IgD-negative memory B cell (primary cell): Measurements from ENCODE around the gene BCAS4. TPM values are rescaled to one million over a fixed set of nuclear protein-coding genes. Genes with fewer than 3 reads are reported as not detected.

Experiments
- H3K27ac Mint-ChIP-seq, 3 donors: one replicate each; pipeline ENCODE4 v1.8.0; 2020 to 2022; ENCODE audit warnings: mild to moderate bottlenecking in 3 of 3, mixed read lengths in 3 of 3, moderate library complexity in 1 of 3
- H3K27me3 Mint-ChIP-seq: one replicate; pipeline ENCODE4 v1.8.0; 2021; ENCODE audit warnings: mixed read lengths
- H3K36me3 Mint-ChIP-seq: one replicate; pipeline ENCODE4 v1.8.0; 2020; ENCODE audit warnings: mild to moderate bottlenecking, mixed read lengths
- H3K4me1 Mint-ChIP-seq, 3 donors: one replicate each; pipeline ENCODE4 v1.8.0; 2020 to 2022; ENCODE audit warnings: mixed read lengths in 3 of 3, mild to moderate bottlenecking in 1 of 3
- H3K4me3 Mint-ChIP-seq, 4 donors: one replicate each; pipeline ENCODE4 v1.8.0; 2020 to 2022; ENCODE audit warnings: mild to moderate bottlenecking in 4 of 4, mixed read lengths in 4 of 4, moderate library complexity in 3 of 4
- H3K9me3 Mint-ChIP-seq, 3 donors: one replicate each; pipeline ENCODE4 v1.8.0; 2020 to 2021; ENCODE audit warnings: mixed read lengths in 3 of 3, mild to moderate bottlenecking in 1 of 3
- polyA plus RNA-seq: library from polyadenylated mRNA; unstranded; fragments of 300-500 nt; fragmentation: Illumina TruSeq; gene quantifications from one replicate; pipeline ENCODE4 v1.2.3, GENCODE V29; 2021

The BCAS4 gene, protein sequence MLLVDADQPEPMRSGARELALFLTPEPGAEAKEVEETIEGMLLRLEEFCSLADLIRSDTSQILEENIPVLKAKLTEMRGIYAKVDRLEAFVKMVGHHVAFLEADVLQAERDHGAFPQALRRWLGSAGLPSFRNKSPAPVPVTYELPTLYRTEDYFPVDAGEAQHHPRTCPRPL
- 118 TPM for polyA plus RNA-seq

DNA sequence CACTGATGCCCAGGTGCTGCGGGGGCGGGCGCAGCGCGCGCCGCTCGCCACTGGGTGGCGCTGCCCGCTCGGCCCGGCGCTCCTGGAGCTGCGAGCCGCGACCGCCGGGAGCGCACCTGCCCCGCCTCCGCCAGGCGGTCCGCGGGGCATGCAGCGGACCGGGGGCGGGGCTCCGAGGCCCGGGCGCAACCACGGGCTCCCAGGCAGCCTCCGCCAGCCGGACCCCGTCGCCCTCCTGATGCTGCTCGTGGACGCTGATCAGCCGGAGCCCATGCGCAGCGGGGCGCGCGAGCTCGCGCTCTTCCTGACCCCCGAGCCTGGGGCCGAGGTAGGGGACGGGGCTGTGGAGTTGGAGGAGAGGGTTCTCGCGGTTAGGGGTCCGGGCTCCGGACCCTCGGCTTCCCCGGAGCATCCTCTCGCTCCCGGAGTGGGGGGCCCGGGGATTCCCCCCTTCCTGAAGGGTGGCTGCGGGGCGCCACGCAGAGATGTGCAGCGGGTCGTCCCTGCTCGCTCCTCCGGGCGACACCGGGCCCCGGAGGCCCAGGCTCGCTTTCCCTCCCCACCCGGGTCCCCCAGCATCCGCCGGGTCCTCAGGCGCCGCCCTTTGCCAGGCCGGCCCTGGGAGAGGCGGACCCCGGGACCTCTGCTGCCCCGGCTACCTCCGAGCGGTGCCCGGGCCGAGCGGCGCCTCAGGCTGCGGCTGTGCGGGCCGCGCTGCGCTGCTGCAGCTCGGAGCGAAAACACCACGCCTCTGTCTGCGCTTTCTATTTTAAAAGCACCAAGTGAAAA, at the start of gene BCAS4:
Gene BCAS4 (plus strand): TSS at position 216 of the 789 bp plus-strand sequence. CDS start 23 bp downstream, at position 239.
- Mint-ChIP-seq H3K9me3 (no peaks in the 10 kb centered on the region), H3K4me1 (peaks cover 22 to 28% (median 26%) of the 10 kb centered on the region in 3 donors), H3K4me3 (peak within 1 kb of the TSS; percentile 92 to 99 (median 95)), H3K27ac (peak within 1 kb of the TSS; percentile 88 to 97 (median 94)), H3K36me3 (peaks cover 1% of the 10 kb centered on the region), H3K27me3 (peaks cover 2% of the 10 kb centered on the region)

DNA sequence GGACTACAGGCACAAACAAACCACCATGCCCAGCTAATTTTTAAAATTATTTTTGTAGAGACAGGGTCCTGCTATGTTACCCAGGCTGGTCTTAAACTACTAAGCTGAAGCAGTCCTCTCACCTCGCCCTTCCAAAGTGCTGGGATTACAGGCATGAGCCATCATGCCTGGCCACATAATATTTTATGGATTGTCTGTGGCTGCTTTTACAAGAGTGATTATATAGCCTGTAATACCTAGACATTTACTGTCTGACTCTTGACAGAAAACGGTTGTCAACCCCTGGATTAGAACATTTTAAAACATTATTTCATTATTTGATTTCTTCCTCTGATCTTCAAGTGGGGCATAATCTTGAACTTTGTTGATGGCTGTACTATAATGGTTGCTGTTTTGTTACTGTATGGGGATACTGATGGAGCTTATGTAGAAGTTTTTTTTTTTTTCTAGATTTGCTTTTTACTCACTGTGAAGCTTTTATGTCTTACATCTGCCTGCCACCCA, 49.2 kb upstream of the BCAS4 start:
- peaks cover 2 to 14% (median 8%) of the 10 kb centered on the region in 3 donors for H3K4me1 Mint-ChIP-seq
- peaks cover 2% of the 10 kb centered on the region for H3K36me3 Mint-ChIP-seq
- H3K4me3 Mint-ChIP-seq = no peak overlapping the region
- peak overlapping the region in 1 of 3 donors; percentile 73 for H3K27ac Mint-ChIP-seq
- H3K27me3 Mint-ChIP-seq = no peaks in the 10 kb centered on the region
- no peaks in the 10 kb centered on the region for H3K9me3 Mint-ChIP-seq

DNA sequence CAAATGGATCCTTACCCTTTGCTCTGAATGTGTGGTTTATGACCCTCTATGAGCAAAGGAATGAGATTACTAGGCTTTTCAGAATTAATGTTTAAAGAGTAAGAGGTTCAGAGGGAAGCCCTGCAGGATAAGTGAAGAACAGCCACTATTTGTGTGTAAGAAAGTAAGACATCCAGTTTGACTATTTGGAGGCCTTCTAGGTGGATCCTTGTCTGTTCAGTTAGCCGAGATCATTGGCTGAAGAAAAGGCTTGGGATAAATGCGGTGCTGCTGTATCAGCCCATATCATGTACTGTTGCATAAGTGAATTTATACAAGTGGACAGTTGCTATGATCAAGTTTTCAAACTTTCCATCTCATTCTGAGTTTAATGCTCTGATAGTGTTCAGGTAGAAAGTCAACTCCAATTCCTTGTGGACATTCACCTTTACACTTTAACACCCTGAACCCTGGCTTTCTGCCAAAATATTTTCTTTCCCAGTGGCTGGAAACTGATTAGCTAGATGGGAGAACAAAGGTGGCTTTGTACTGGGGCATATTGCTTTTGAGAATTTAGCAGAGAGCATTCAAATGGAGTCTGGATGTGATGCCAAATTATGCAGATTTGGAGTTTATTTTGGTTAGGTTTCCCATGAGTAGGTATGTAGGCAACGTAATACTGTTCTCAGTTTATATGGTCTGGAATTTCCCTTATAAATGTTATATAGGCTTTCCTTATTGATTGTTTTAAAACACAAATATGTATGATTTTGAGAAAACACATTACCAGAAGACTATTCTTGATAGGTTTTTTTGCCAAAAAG, 48.5 kb upstream of the BCAS4 start:
- H3K4me3 Mint-ChIP-seq = no peak overlapping the region
- peak overlapping the region in 2 of 3 donors; percentile 62 to 73 for H3K27ac Mint-ChIP-seq
- H3K27me3 Mint-ChIP-seq = no peaks in the 10 kb centered on the region
- no peaks in the 10 kb centered on the region for H3K36me3 Mint-ChIP-seq
- no peaks in the 10 kb centered on the region for H3K9me3 Mint-ChIP-seq
- H3K4me1 Mint-ChIP-seq = peaks cover 2 to 14% (median 6%) of the 10 kb centered on the region in 3 donors

DNA sequence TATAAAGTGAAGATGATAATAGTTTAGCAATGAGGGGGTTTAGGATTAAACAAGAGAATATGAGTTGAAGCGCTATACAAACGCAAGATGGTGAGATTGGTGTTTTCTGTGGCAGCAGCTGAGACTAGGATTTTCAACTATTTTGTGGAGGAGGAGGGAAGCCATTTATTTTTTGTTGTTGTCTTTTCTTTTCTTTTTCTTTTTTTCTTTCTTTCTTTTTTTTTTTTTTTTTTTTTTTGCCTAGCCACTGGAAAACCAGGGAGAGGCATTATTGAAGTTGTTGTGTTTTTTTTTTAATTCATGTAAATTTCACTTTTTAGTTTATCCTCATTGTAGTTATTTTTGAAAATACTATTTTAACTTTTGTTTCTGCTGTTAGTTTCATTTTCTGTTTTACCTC, 47.6 kb upstream of the BCAS4 start:
- Mint-ChIP-seq H3K27ac (no peak overlapping the region), H3K4me1 (peaks cover 2 to 14% (median 6%) of the 10 kb centered on the region in 3 donors), H3K27me3 (no peaks in the 10 kb centered on the region), H3K9me3 (no peaks in the 10 kb centered on the region), H3K4me3 (peak overlapping the region in 1 of 4 donors; percentile 6), H3K36me3 (no peaks in the 10 kb centered on the region)

DNA sequence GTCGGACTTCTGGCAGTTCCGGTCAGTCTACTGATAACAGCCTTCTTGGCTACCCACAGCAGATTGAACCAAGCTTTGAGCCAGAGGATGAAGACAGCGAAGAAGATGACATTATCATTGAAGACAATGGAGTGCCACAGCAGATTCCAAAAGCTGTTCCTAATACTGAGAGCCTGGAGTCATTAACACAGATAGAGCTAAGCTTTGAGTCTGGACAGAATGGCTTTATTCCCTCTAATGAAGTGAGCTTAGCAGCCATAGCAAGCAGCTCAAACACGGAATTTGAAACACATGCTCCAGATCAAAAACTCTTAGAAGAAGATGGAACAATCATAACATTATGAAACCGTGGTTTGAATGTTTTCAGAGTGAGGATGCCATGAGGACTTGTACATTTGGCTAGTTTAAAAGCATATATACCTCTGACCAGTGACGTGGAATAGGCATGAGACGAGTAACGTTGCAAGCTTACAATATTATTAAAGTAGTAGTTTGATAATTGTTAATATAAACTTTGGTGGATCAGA, 44.7 kb upstream of the BCAS4 start:
- no peaks in the 10 kb centered on the region for H3K27me3 Mint-ChIP-seq
- H3K9me3 Mint-ChIP-seq = no peaks in the 10 kb centered on the region
- no peaks in the 10 kb centered on the region for H3K36me3 Mint-ChIP-seq
- H3K4me1 Mint-ChIP-seq = peaks cover 2 to 14% (median 6%) of the 10 kb centered on the region in 3 donors
- H3K27ac Mint-ChIP-seq = no peak overlapping the region
- H3K4me3 Mint-ChIP-seq = no peak overlapping the region

DNA sequence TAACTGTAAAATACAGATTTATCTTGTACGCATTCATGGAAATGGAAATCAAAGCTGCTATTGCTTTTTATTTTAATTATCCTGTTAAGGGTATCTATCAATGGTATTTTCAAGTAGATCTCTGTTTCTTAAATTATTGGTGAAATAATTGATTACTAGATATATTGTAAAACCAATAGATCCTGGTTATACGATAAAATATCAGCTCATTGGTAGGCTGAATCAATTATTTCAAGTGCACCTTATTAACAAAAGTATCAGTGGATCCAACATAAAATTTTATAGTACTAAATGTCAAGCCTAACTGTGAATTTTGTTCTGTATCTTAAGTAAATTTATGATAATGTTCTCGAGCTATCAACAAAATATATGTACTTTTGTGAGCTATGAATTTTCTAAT, 41.7 kb upstream of the BCAS4 start:
- no peaks in the 10 kb centered on the region for H3K9me3 Mint-ChIP-seq
- H3K36me3 Mint-ChIP-seq = no peaks in the 10 kb centered on the region
- H3K4me3 Mint-ChIP-seq = no peak overlapping the region
- no peak overlapping the region for H3K27ac Mint-ChIP-seq
- H3K4me1 Mint-ChIP-seq = peaks cover 0 to 5% (median 0%) of the 10 kb centered on the region in 3 donors
- H3K27me3 Mint-ChIP-seq = no peaks in the 10 kb centered on the region

DNA sequence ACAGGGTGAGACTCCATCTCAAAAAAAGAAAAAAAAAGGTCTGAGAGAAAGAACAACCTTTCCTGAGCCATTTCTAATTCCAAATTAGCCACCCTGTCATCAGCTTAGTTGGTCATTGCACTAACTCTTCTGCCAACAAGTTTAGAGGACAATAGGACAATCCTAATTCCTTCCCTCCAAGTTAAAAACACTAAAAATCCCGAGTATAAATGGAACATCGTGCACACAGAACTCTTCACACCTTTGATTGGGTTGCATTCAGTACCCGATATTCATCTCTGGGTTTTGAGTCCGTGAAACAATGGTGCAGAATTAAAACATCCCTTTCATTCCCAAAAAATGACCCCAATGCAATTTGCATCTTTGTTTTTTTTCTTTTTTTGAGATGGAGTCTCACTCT, 40.4 kb upstream of the BCAS4 start:
- H3K4me3 Mint-ChIP-seq = no peak overlapping the region
- no peak overlapping the region for H3K27ac Mint-ChIP-seq
- no peaks in the 10 kb centered on the region for H3K36me3 Mint-ChIP-seq
- no peaks in the 10 kb centered on the region for H3K9me3 Mint-ChIP-seq
- no peaks in the 10 kb centered on the region for H3K27me3 Mint-ChIP-seq
- peaks cover 0 to under 1% (median 0%) of the 10 kb centered on the region in 3 donors for H3K4me1 Mint-ChIP-seq

DNA sequence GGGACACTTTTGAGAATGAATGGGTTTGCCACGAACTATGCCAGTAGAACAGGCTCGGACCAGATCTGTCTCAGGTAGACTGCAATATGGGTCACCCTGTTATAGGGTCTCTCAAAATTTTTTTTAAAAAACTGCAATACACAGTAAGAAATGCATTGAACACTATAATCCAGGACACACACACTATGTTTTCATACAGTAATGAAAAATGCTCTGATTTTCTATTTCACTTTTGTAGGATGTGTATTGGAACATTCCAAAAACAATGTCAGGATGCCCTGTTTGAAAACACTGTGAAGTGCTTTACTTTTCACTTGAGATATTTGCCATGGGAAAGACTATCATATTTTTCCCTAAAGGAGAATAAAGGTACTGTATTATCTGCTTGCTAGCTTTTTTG, 38.4 kb upstream of the BCAS4 start:
- no peaks in the 10 kb centered on the region for H3K9me3 Mint-ChIP-seq
- no peak overlapping the region for H3K27ac Mint-ChIP-seq

DNA sequence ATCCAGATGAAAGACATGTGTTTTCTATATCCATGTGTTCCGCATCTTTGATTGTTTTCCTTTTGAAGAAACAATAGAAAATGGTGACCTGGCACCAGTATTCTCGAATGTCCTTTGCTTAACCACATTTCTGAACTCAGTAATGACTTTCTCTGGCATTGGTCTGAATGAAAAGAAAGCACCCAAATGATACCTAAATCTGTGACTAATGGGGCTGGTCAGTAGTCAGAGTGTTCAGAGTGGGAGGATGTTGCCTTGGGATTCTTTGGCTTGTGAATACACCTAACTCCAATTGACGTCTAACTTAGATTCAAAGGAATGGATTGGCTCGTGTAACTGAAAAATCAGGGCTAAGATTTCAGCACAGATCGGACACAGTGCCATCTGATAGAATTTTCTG, 36.4 kb upstream of the BCAS4 start:
- Mint-ChIP-seq H3K4me3 (no peak overlapping the region), H3K36me3 (no peaks in the 10 kb centered on the region), H3K4me1 (no peaks in the 10 kb centered on the region), H3K27ac (no peak overlapping the region), H3K27me3 (no peaks in the 10 kb centered on the region), H3K9me3 (no peaks in the 10 kb centered on the region)

More for the DNA sequence above, 38.4 kb upstream of the BCAS4 start:
- Mint-ChIP-seq H3K4me1 (no peaks in the 10 kb centered on the region), H3K36me3 (no peaks in the 10 kb centered on the region), H3K27me3 (no peaks in the 10 kb centered on the region), H3K4me3 (no peak overlapping the region)

DNA sequence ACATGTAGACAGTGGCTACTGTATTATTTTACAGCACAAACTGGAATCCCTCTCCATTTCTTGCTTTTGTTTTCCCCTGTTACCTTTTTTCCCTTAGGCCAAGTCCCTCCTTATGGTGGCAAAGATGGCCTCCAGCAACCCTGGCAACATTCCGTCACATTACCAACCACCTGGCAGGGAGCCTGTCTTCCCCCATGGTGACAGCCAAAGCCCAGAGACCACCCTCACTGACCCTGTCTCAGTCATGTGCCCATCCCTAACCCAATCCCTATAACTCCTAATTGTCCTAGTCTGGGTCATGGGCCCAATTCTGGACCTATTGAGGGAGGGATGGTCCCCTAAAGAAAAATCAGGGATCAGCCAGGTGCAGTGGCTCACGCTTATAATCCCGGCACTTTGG, 35.9 kb upstream of the BCAS4 start:
- no peak overlapping the region for H3K27ac Mint-ChIP-seq
- H3K36me3 Mint-ChIP-seq = no peaks in the 10 kb centered on the region
- H3K4me3 Mint-ChIP-seq = no peak overlapping the region
- H3K27me3 Mint-ChIP-seq = no peaks in the 10 kb centered on the region
- H3K4me1 Mint-ChIP-seq = no peaks in the 10 kb centered on the region
- no peaks in the 10 kb centered on the region for H3K9me3 Mint-ChIP-seq

DNA sequence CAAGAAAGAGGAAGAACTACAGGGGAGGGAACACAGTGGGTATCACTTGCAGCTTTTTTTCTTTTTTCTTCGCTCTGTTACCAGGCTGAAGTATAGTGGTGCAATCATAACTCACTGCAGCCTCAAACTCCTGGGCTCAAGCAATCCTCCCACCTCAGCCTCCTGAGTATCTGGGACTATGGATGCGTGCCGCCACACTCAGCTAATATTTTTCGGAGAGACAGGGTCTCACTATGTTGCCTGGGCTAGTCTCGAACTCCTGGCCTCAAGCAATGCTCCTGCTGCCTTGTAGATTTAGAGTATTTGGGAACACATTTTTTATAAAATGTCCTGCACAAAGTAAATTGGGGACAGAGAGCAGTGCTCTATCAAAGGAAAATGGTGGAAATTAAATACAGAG, 35.2 kb upstream of the BCAS4 start:
- no peak overlapping the region for H3K4me3 Mint-ChIP-seq
- no peaks in the 10 kb centered on the region for H3K9me3 Mint-ChIP-seq
- H3K4me1 Mint-ChIP-seq = no peaks in the 10 kb centered on the region
- no peaks in the 10 kb centered on the region for H3K36me3 Mint-ChIP-seq
- H3K27me3 Mint-ChIP-seq = no peaks in the 10 kb centered on the region
- H3K27ac Mint-ChIP-seq = no peak overlapping the region

DNA sequence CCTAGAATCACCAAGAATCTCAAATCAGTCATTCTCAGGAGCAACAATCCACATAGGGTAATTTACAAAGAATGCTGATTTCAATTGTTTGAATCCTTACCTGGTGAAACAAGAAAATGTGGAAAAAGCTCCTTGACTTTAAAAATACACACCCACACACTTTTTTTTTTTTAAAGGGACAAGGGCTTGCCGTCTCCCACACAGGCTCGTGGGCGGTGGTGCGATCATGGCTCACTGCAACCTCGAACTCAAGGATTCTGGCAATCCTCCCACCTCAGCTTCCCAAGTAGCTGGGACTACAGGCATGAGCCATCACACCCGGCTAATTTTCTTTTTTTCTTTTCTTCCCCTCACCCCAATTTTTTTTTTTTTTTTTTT, 32.8 kb upstream of the BCAS4 start:
- H3K36me3 Mint-ChIP-seq = no peaks in the 10 kb centered on the region
- no peaks in the 10 kb centered on the region for H3K9me3 Mint-ChIP-seq
- peaks cover 4% of the 10 kb centered on the region for H3K27me3 Mint-ChIP-seq
- no peaks in the 10 kb centered on the region for H3K4me1 Mint-ChIP-seq
- peak overlapping the region in 1 of 3 donors; percentile 59 for H3K27ac Mint-ChIP-seq
- no peak overlapping the region for H3K4me3 Mint-ChIP-seq

DNA sequence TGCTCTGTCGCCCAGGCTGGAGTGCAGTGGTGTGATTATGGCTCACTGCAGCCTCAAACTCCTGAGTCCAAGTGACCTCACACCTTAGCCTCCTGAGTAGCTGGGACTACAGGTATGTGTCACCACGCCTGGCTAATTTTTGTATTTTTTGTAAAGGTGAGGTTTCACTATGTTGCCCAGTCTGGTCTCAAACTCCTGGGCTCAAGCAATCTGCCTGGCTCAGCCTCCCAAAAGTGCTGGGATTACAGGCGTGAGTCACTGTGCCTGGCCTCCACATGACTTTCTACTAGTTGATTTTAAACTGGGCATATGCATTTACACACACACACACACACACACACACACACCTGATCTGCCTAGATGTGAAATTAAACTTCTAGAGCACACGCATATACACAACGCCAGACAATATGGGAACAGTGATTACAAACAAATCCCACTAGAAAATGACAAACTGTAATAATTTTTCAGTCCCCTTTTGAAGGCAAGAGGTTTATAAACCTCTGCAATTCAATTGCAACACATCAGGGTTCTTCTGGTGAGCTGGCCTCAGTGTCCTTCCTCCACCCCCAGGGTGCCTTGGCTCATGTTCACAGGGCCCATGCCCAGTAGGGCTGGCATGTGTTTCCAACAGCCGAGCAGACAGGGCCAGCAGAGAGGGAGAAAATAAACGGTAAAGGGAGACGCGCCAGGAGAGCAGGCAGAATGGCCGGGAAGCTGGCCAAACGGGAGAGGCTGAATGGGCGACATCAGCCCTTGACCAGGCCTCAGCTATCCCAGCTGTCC, 32.2 kb upstream of the BCAS4 start:
- H3K4me1 Mint-ChIP-seq = no peaks in the 10 kb centered on the region
- H3K36me3 Mint-ChIP-seq = no peaks in the 10 kb centered on the region
- no peaks in the 10 kb centered on the region for H3K9me3 Mint-ChIP-seq
- peak overlapping the region in 1 of 3 donors; percentile 59 for H3K27ac Mint-ChIP-seq
- peaks cover 4% of the 10 kb centered on the region for H3K27me3 Mint-ChIP-seq
- H3K4me3 Mint-ChIP-seq = no peak overlapping the region
